ENCODE measurements around the gene HES5.

HES5 gene

GRCh38 chr1:2546515-2547209 is 16.6 kb upstream of the HES5 start:
- peak; percentile 46 for DNase-seq

GRCh38 chr1:2545754-2546514 is 15.9 kb upstream of the HES5 start:
- no peak for DNase-seq

GRCh38 chr1:2544875-2545640 is 15.0 kb upstream of the HES5 start:
- DNase-seq = no peak

GRCh38 chr1:2544093-2544874 is 14.2 kb upstream of the HES5 start:
- DNase-seq = no peak

- no peak for DNase-seq
Measured at GRCh38 chr1:2543543-2544092, 13.6 kb upstream of the HES5 start.

- no peak for DNase-seq
Measured at GRCh38 chr1:2542246-2542915, 12.3 kb upstream of the HES5 start.

- DNase-seq = no peak
Measured at GRCh38 chr1:2541619-2542245, 11.7 kb upstream of the HES5 start.

- DNase-seq = no peak
Measured at GRCh38 chr1:2540816-2541492, 10.9 kb upstream of the HES5 start.

GRCh38 chr1:2539312-2539907 is 9.3 kb upstream of the HES5 start:
- DNase-seq = no peak

GRCh38 chr1:2538872-2539271 is 8.8 kb upstream of the HES5 start:
- DNase-seq = no peak

GRCh38 chr1:2538376-2538775 is 8.3 kb upstream of the HES5 start:
- DNase-seq = no peak

GRCh38 chr1:2537784-2538115 is 7.7 kb upstream of the HES5 start:
- DNase-seq = no peak

- DNase-seq = no peak
Measured at GRCh38 chr1:2535981-2536380, 5.9 kb upstream of the HES5 start.

GRCh38 chr1:2535455-2535854 is 5.4 kb upstream of the HES5 start:
- DNase-seq = no peak

- DNase-seq = no peak
Measured at GRCh38 chr1:2534687-2535441, 4.8 kb upstream of the HES5 start.

GRCh38 chr1:2534315-2534686 is 4.2 kb upstream of the HES5 start:
- DNase-seq = no peak

GRCh38 chr1:2533365-2533764 is 3.3 kb upstream of the HES5 start:
- no peak for DNase-seq

- no peak for DNase-seq
Measured at GRCh38 chr1:2532485-2533160, 2.6 kb upstream of the HES5 start.

Data from SIG-M5 (cell line).